GM23338 (cell line): ENCODE measurements around the gene VEGFD. TPM values are rescaled to one million over a fixed set of nuclear protein-coding genes. Genes with fewer than 3 reads are reported as not detected.

Experiments used
- ATAC-seq: fragments of 200-7000 bp; cut with Tn5 transposase; 3 replicates; pipeline ENCODE4 v1.9.1; 2020
- DNase-seq: peaks from one replicate; pipeline ENCODE4 v3.0.0-alpha.2; 2015; ENCODE audit warnings: low spot score
- H2AFZ ChIP-seq: fragments of 200-600 bp; sonication (generic); 2 replicates; pipeline ENCODE4 v1.8.0; 2016; ENCODE audit warnings: antibody characterized with exemption, mild to moderate bottlenecking, moderate library complexity
- H3F3A ChIP-seq: fragments of 200-600 bp; sonication (generic); replicated peaks from 2 replicates; pipeline ENCODE4 v1.8.0; 2017; ENCODE audit warnings: antibody characterized with exemption, mixed run types, low read depth
- H3K27ac ChIP-seq: fragments of 200-600 bp; sonication (generic); 2 replicates; pipeline ENCODE4 v1.6.1; 2016; ENCODE audit warnings: low read depth
- H3K27me3 ChIP-seq: fragments of 200-600 bp; sonication (generic); 2 replicates; pipeline ENCODE4 v1.8.0; 2016; ENCODE audit warnings: mild to moderate bottlenecking, mixed run types, moderate library complexity; ENCODE audit not compliant: insufficient read depth
- H3K36me3 ChIP-seq: fragments of 200-600 bp; sonication (generic); 2 replicates; pipeline ENCODE4 v1.8.0; 2016; ENCODE audit warnings: mild to moderate bottlenecking; ENCODE audit not compliant: insufficient read depth
- H3K4me1 ChIP-seq: fragments of 200-600 bp; sonication (generic); 2 replicates; pipeline ENCODE4 v1.8.0; 2016; ENCODE audit warnings: mild to moderate bottlenecking, moderate library complexity; ENCODE audit not compliant: insufficient read depth
- H3K4me2 ChIP-seq: fragments of 200-600 bp; sonication (generic); 2 replicates; pipeline ENCODE4 v1.7.1; 2017; ENCODE audit warnings: mixed run types
- H3K4me3 ChIP-seq: fragments of 200-600 bp; sonication (generic); 2 replicates; pipeline ENCODE4 v1.6.1; 2016; ENCODE audit warnings: mixed run types
- H3K79me2 ChIP-seq: fragments of 200-600 bp; sonication (generic); replicated peaks from 2 replicates; pipeline ENCODE4 v1.8.0; 2017; ENCODE audit warnings: mild to moderate bottlenecking; ENCODE audit not compliant: insufficient read depth
- H3K9me2 ChIP-seq: fragments of 200-600 bp; sonication (generic); 2 replicates; pipeline ENCODE4 v1.8.0; 2017; ENCODE audit not compliant: insufficient read depth
- H4K20me1 ChIP-seq: fragments of 200-600 bp; sonication (generic); replicated peaks from 2 replicates; pipeline ENCODE4 v1.8.0; 2017; ENCODE audit warnings: mild to moderate bottlenecking; ENCODE audit not compliant: insufficient read depth
- H3K27ac Mint-ChIP-seq: 2 replicates; pipeline ENCODE4 v1.8.0; 2020; ENCODE audit warnings: inconsistent platforms, mild to moderate bottlenecking, moderate library complexity, mixed read lengths
- H3K27me3 Mint-ChIP-seq: 3 replicates; pipeline ENCODE4 v1.8.0; 2022; ENCODE audit warnings: low read depth, mild to moderate bottlenecking, moderate library complexity, mixed read lengths, inconsistent platforms; ENCODE audit not compliant: insufficient read depth, poor library complexity
- H3K36me3 Mint-ChIP-seq: 3 replicates; pipeline ENCODE4 v1.8.0; 2021; ENCODE audit warnings: low read depth, mild to moderate bottlenecking, inconsistent platforms, moderate library complexity, mixed read lengths
- H3K4me1 Mint-ChIP-seq: 3 replicates; pipeline ENCODE4 v1.8.0; 2020; ENCODE audit warnings: mild to moderate bottlenecking, inconsistent platforms, mixed read lengths
- H3K4me3 Mint-ChIP-seq: 3 replicates; pipeline ENCODE4 v1.8.0; 2021; ENCODE audit warnings: moderate library complexity, mild to moderate bottlenecking, inconsistent platforms, mixed read lengths
- H3K9me3 Mint-ChIP-seq: 3 replicates; pipeline ENCODE4 v1.8.0; 2020; ENCODE audit warnings: moderate library complexity, mild to moderate bottlenecking, inconsistent platforms, mixed read lengths
- CREB1 ChIP-seq: fragments of 250-450 bp; sonication (Bioruptor Pico); IDR thresholded peaks from 2 replicates; pipeline ENCODE4 v1.5.0; 2020; ENCODE audit warnings: low read depth, mild to moderate bottlenecking, moderate library complexity
- ZNF331 ChIP-seq: fragments of 250-450 bp; sonication (Bioruptor Pico); IDR thresholded peaks from 2 replicates; pipeline ENCODE4 v1.5.0; 2020; ENCODE audit warnings: low read depth, mild to moderate bottlenecking, moderate library complexity
- polyA plus RNA-seq: library from polyadenylated mRNA; unstranded; fragments of >200 nt; fragmentation: Nextera tagmentation; extraction: Ambion mirVana; gene quantifications from 2 replicates; pipeline ENCODE4 v1.2.1, GENCODE V29; 2016
- total RNA-seq: library from RNA; depleted of rRNA; stranded (reverse); fragments of >200 nt; shearing (Covaris generic); gene quantifications from 2 replicates; pipeline ENCODE4 v1.2.3, GENCODE V29; 2014
- TF ChIP-seq, protein P1 (sequence below): fragments of 250-450 bp; sonication (Bioruptor Pico); IDR thresholded peaks from 2 replicates; pipeline ENCODE4 v1.5.0; 2020; ENCODE audit warnings: mild to moderate bottlenecking, moderate library complexity
- TF ChIP-seq, protein P2 (sequence below): IDR thresholded peaks from one replicate; pipeline ENCODE4 v1.6.1; 2018; ENCODE audit warnings: antibody characterized with exemption; ENCODE audit not compliant: unreplicated experiment

The VEGFD gene
- total and polyA plus RNA-seq, 2 experiments from 2014 or later: 0.13 TPM; not detected in 1

DNA sequence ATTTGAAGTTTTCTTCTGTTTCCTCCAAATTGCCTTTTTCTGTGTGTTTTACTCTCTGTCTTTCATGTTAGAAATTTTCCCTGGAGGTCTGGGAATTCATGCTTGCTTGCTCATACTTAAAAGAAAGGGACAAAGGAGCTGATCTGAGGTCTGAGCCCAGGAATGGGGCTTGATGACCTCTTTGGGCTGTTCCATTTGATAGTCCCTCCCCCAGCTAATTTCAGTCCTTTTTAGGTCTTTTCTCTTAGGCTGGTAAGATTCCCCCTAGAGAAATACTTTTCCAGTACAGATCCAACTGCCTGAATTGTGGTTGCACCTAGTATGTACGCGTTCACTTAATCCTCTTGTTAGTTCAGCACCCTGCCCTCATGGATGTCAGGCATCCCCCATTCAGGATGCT, 43.3 kb downstream of the VEGFD start (continued):
- TF ChIP-seq, protein P1, sequence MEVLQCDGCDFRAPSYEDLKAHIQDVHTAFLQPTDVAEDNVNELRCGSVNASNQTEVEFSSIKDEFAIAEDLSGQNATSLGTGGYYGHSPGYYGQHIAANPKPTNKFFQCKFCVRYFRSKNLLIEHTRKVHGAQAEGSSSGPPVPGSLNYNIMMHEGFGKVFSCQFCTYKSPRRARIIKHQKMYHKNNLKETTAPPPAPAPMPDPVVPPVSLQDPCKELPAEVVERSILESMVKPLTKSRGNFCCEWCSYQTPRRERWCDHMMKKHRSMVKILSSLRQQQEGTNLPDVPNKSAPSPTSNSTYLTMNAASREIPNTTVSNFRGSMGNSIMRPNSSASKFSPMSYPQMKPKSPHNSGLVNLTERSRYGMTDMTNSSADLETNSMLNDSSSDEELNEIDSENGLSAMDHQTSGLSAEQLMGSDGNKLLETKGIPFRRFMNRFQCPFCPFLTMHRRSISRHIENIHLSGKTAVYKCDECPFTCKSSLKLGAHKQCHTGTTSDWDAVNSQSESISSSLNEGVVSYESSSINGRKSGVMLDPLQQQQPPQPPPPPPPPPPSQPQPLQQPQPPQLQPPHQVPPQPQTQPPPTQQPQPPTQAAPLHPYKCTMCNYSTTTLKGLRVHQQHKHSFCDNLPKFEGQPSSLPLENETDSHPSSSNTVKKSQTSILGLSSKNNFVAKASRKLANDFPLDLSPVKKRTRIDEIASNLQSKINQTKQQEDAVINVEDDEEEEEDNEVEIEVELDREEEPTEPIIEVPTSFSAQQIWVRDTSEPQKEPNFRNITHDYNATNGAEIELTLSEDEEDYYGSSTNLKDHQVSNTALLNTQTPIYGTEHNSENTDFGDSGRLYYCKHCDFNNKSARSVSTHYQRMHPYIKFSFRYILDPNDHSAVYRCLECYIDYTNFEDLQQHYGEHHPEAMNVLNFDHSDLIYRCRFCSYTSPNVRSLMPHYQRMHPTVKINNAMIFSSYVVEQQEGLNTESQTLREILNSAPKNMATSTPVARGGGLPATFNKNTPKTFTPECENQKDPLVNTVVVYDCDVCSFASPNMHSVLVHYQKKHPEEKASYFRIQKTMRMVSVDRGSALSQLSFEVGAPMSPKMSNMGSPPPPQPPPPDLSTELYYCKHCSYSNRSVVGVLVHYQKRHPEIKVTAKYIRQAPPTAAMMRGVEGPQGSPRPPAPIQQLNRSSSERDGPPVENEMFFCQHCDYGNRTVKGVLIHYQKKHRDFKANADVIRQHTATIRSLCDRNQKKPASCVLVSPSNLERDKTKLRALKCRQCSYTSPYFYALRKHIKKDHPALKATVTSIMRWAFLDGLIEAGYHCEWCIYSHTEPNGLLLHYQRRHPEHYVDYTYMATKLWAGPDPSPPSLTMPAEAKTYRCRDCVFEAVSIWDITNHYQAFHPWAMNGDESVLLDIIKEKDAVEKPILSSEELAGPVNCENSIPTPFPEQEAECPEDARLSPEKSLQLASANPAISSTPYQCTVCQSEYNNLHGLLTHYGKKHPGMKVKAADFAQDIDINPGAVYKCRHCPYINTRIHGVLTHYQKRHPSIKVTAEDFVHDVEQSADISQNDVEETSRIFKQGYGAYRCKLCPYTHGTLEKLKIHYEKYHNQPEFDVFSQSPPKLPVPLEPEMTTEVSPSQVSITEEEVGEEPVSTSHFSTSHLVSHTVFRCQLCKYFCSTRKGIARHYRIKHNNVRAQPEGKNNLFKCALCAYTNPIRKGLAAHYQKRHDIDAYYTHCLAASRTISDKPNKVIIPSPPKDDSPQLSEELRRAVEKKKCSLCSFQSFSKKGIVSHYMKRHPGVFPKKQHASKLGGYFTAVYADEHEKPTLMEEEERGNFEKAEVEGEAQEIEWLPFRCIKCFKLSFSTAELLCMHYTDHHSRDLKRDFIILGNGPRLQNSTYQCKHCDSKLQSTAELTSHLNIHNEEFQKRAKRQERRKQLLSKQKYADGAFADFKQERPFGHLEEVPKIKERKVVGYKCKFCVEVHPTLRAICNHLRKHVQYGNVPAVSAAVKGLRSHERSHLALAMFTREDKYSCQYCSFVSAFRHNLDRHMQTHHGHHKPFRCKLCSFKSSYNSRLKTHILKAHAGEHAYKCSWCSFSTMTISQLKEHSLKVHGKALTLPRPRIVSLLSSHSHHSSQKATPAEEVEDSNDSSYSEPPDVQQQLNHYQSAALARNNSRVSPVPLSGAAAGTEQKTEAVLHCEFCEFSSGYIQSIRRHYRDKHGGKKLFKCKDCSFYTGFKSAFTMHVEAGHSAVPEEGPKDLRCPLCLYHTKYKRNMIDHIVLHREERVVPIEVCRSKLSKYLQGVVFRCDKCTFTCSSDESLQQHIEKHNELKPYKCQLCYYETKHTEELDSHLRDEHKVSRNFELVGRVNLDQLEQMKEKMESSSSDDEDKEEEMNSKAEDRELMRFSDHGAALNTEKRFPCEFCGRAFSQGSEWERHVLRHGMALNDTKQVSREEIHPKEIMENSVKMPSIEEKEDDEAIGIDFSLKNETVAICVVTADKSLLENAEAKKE (CRISPR knock-in tag): no peak
- no peak for TF ChIP-seq CREB1 (CRISPR knock-in tag)
- TF ChIP-seq ZNF331 (CRISPR knock-in tag): no peak

DNA sequence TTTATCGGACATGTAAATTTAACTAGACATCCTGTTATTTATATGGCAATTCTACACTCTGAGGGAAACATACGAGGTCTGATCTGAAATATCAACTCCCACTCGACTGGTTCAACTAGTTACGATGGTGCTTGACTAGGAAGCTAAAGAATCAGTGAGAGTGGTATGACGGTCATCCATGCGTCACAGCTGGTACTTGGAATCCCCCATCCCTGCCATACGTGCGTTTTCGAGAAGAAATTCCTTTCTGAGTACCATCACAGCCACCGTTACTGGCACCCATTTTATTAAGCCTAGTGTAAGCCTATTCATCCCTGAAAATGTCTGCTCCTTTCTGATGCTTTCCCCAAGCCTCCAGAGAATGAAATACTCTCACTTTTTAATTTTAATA, 48.2 kb downstream of the VEGFD start:
- TF ChIP-seq ZNF331 (CRISPR knock-in tag) (no peak), CREB1 (CRISPR knock-in tag) (peak; percentile 24; the same call in 1 of the 2 replicates)
- TF ChIP-seq, protein P2, sequence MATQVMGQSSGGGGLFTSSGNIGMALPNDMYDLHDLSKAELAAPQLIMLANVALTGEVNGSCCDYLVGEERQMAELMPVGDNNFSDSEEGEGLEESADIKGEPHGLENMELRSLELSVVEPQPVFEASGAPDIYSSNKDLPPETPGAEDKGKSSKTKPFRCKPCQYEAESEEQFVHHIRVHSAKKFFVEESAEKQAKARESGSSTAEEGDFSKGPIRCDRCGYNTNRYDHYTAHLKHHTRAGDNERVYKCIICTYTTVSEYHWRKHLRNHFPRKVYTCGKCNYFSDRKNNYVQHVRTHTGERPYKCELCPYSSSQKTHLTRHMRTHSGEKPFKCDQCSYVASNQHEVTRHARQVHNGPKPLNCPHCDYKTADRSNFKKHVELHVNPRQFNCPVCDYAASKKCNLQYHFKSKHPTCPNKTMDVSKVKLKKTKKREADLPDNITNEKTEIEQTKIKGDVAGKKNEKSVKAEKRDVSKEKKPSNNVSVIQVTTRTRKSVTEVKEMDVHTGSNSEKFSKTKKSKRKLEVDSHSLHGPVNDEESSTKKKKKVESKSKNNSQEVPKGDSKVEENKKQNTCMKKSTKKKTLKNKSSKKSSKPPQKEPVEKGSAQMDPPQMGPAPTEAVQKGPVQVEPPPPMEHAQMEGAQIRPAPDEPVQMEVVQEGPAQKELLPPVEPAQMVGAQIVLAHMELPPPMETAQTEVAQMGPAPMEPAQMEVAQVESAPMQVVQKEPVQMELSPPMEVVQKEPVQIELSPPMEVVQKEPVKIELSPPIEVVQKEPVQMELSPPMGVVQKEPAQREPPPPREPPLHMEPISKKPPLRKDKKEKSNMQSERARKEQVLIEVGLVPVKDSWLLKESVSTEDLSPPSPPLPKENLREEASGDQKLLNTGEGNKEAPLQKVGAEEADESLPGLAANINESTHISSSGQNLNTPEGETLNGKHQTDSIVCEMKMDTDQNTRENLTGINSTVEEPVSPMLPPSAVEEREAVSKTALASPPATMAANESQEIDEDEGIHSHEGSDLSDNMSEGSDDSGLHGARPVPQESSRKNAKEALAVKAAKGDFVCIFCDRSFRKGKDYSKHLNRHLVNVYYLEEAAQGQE: no peak
- Mint-ChIP-seq H3K36me3 (0 out of 3 replicates have a peak, but pooled peaks cover 4% of the 10 kb centered on the region), H3K9me3 (no peaks in the 10 kb centered on the region), H3K27me3 (no peaks in the 10 kb centered on the region), H3K4me3 (peak overlapping the region; percentile 91), H3K27ac (no peak overlapping the region), H3K4me1 (peaks cover 8% of the 10 kb centered on the region; the same call in 2 of the 3 replicates)
- Histone ChIP-seq H3K4me1 (no peaks in the 10 kb centered on the region), H3K36me3 (no peaks in the 10 kb centered on the region; the same call in 1 of the 2 replicates), H3K4me3 (peak overlapping the region; percentile 63), H3K9me2 (no peaks in the 10 kb centered on the region), H3K79me2 (peaks cover 8% of the 10 kb centered on the region; the same call in 1 of the 2 replicates), H4K20me1 (no peaks in the 10 kb centered on the region), H3K27ac (no peak overlapping the region), H3F3A (no peaks in the 10 kb centered on the region), H2AFZ (peak overlapping the region; percentile 21; the same call in 1 of the 2 replicates), H3K27me3 (no peaks in the 10 kb centered on the region), H3K4me2 (peak overlapping the region; percentile 79)
- DNase-seq (peak; percentile 57), ATAC-seq (peak; percentile 12)
